ENCODE results near the gene NEURL1B. TPM values are rescaled to one million over a fixed set of nuclear protein-coding genes. Genes with fewer than 3 reads are reported as not detected.

Gene NEURL1B
- total RNA-seq, 1 donor from 2014 or later: 0.05 TPM

DNA sequence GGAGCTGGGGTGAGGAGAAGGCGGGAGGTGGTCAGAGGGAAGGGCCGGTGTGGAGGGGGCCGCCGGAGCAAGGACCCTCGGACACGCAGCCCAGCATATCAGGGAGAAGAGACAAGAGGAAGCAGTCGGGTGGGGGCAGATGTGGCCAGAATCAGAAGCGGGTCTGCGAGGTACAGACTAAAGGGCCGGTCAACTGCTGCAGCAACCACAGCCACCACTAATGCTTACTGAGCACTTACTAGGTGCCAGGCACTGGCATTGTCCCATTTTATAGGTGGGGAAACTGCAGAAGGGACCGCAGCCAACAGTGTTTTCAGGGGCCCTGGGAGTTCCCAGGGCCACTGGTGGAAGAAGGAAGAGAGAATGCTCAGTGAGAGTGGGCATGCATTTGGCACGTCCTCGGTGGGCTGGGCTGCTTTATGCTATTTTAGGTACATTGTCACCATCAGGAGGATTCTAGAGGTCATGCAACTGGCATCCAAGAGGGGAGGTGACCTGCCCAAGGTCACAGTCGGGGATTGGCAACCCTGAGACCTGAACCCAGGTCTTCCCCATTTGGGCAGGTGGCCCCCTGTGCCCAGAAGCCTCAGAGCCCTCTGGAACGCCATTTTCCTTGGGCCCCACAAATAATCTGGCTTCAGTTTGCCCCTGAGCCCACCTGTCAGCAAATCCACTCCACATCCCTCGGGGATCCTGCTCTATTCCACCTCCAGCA, 76.6 kb downstream of the NEURL1B start:
- Mint-ChIP-seq H3K27me3 (ENCODE audit: insufficient read depth) (no peaks in the 10 kb centered on the region), H3K27ac (no peak overlapping the region), H3K36me3 (ENCODE audit: low read depth) (no peaks in the 10 kb centered on the region), H3K4me1 (ENCODE audit: low read depth) (no peaks in the 10 kb centered on the region), H3K4me3 (no peak overlapping the region), H3K9me3 (no peaks in the 10 kb centered on the region)
- DNase-seq (ENCODE audit: low spot score): no peak
- intact Hi-C loops (cut with micrococcal nuclease): loop anchor here (1.0 to 10.0 kb wide), 5 partner anchors 48 to 427 kb away; partner anchors contain the start of gene BNIP1

DNA sequence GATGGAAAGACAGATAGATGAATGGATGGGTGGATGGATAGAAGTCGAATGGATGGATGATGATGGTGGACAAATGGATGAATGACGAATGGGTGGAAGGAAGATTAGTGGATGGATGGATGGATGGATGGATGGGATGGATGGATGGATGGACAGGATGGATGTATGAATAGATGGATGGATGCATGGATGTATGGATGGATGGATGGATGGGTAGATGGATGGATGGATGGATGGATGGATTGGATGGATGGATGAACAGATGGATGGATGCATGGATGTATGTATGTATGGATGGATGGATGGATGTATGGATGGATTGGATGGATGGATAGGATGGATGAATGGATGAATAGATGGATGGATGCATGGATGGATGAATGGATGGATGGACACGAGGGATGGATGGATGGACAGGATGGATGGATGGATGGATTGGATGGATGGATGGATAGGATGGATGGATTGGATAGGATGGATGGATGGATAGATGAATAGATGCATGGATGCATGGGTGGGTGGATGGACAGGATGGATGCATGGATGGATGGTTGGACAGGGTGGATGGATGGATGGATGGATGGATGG, 77.6 kb downstream of the NEURL1B start:
- intact Hi-C loops (cut with micrococcal nuclease): loop anchor here (5.0 to 10.0 kb wide), 2 partner anchors 119 to 426 kb away; partner anchors contain the start of gene BNIP1

DNA sequence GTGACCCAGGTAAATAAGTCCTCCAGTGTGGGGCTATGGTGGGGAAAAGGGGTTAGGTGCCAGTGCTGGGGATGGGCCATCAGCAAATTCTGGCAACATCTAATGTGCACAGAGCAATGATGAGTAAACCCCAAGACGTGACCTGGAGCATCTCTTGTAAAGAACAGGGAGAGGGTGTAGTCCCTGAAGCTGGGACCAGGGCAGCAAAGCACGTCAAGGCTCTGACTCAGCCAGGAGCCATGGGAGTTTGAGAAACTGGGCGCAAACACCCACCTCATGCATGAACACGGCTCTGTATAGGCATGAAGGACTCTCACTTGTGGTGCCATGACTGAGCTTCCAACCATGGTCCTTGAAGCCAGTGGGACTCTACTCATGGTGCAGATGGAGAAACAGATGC, 78.1 kb downstream of the NEURL1B start:
- no peak overlapping the region for H3K27ac Mint-ChIP-seq
- DNase-seq (ENCODE audit: low spot score): no peak
- intact Hi-C loops (cut with micrococcal nuclease): loop anchor here (5.0 to 10.0 kb wide), 2 partner anchors 118 to 426 kb away; partner anchors contain the start of gene BNIP1
- no peaks in the 10 kb centered on the region for H3K36me3 Mint-ChIP-seq (ENCODE audit: low read depth)
- no peaks in the 10 kb centered on the region for H3K4me1 Mint-ChIP-seq (ENCODE audit: low read depth)
- no peaks in the 10 kb centered on the region for H3K9me3 Mint-ChIP-seq
- peaks cover 2% of the 10 kb centered on the region for H3K27me3 Mint-ChIP-seq (ENCODE audit: insufficient read depth)
- H3K4me3 Mint-ChIP-seq: no peak overlapping the region

More for the DNA sequence above, 77.6 kb downstream of the NEURL1B start:
- Mint-ChIP-seq H3K4me1 (ENCODE audit: low read depth) (no peaks in the 10 kb centered on the region), H3K36me3 (ENCODE audit: low read depth) (no peaks in the 10 kb centered on the region), H3K9me3 (no peaks in the 10 kb centered on the region), H3K27me3 (ENCODE audit: insufficient read depth) (peaks cover under 1% of the 10 kb centered on the region), H3K27ac (no peak overlapping the region), H3K4me3 (no peak overlapping the region)
- DNase-seq (ENCODE audit: low spot score): no peak

DNA sequence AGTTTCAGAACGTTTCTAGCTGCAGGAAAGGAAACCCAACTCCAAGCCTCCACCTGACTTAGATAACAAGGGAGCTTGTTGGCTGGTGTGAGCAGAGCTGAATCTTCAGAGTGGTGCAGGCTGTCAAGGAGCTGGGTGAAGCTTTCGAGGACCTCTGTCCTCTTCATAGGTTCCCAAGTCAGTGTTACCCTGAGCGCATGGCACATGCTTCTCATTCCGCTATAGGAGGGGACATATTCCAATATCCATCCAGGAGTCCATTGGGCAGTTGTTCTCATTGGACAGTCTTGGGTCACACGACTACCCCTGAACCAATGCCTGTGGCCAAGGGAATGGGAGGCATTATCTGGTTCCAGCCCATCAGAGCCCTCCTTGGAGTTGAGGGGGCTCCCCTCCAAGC, 79.6 kb downstream of the NEURL1B start:
- no peak overlapping the region for H3K27ac Mint-ChIP-seq
- H3K4me1 Mint-ChIP-seq (ENCODE audit: low read depth): no peaks in the 10 kb centered on the region
- no peaks in the 10 kb centered on the region for H3K9me3 Mint-ChIP-seq
- H3K36me3 Mint-ChIP-seq (ENCODE audit: low read depth): no peaks in the 10 kb centered on the region
- no peak overlapping the region for H3K4me3 Mint-ChIP-seq
- no peak for DNase-seq (ENCODE audit: low spot score)
- intact Hi-C loops (cut with micrococcal nuclease): no loop called here
- H3K27me3 Mint-ChIP-seq (ENCODE audit: insufficient read depth): peaks cover 2% of the 10 kb centered on the region

DNA sequence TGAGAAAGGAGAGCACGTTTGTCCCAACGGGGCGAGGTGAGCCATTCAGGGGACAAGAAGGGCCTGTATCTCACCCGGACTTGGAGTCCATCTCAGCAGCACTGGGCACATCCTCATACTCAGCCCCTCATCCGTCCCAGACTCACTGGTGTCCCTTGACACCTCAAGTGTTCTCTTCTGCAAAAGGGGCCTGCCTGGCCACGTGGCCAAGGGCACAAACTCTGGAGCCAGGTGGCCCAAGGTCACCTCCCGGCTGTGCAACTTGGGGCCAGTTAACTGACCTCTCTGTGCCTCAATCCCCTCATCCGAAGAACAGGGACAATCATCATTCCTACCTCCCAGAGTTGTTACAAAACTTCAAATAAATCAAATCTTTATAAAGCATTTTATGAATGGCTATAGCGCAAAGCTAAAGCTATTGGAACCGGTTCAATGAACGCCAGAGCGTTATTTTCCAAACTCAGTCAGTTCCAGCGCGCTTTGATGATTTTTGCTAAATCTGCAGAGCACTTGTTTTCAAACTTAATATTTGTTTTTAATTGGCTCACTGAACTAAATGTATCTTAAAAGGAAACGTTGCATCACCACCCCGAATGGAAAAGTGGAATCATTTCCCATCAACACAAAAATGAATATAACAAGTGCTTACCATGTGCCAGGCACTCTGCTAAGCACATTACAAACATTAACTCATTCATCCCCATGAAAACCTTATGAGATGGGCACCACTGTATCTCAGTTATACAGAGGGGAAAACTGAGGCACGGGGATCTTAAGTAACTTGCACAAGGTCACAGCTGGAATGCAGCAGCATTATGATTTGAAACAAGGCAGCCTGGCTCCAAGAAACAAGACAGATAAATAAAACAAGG, 80.6 kb downstream of the NEURL1B start:
- Mint-ChIP-seq H3K4me1 (ENCODE audit: low read depth) (no peaks in the 10 kb centered on the region), H3K36me3 (ENCODE audit: low read depth) (no peaks in the 10 kb centered on the region), H3K4me3 (no peak overlapping the region), H3K27me3 (ENCODE audit: insufficient read depth) (peaks cover 2% of the 10 kb centered on the region), H3K27ac (no peak overlapping the region), H3K9me3 (no peaks in the 10 kb centered on the region)
- no peak for DNase-seq (ENCODE audit: low spot score)
- intact Hi-C loops (cut with micrococcal nuclease): no loop called here

DNA sequence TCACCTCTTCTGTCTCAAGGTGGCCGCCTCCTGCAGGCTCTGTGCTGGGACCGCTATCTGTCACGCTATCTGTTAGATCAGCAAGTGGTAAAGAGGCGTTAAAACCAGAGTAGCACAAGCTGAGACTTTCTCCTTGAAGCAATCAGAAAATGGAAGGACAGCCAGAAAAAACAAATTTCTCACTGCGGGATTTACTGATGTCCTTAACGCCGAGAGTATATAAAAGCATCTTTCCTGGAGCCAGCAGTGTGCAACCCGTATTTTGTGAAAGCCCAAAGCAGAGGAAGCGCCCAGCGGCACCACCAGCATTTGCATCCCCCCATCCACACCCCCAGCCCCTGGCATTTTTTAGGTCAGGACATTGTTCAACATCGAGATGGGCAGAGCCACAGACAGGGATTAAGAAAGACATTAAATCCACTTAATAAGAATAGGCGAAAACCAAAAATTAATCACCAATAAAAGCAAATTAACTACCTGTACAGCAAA, 81.3 kb downstream of the NEURL1B start:
- H3K27me3 Mint-ChIP-seq (ENCODE audit: insufficient read depth): peaks cover 2% of the 10 kb centered on the region
- no peak overlapping the region for H3K4me3 Mint-ChIP-seq
- intact Hi-C loops (cut with micrococcal nuclease): no loop called here
- no peaks in the 10 kb centered on the region for H3K9me3 Mint-ChIP-seq
- H3K36me3 Mint-ChIP-seq (ENCODE audit: low read depth): no peaks in the 10 kb centered on the region
- no peak overlapping the region for H3K27ac Mint-ChIP-seq
- no peaks in the 10 kb centered on the region for H3K4me1 Mint-ChIP-seq (ENCODE audit: low read depth)
- DNase-seq (ENCODE audit: low spot score): no peak

DNA sequence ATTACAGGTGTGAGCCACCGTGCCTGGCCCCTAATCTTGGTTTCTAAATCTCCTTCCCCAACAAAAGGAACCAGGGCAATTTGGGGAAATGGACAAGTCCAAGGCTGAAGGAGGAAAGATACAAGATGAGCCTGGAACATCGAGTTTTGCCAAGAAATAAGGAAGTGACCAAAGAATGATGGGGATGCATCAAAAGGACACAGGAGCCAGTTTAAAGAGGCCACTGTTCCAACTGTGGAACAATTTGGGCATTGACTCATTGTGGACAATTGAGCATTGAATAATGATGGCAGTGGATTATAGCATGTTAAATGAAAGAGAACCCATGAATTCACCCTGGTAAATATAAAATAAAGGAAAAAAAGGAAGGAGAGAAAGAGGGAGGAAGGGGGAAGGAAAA, 82.4 kb downstream of the NEURL1B start:
- H3K9me3 Mint-ChIP-seq: no peaks in the 10 kb centered on the region
- intact Hi-C loops (cut with micrococcal nuclease): no loop called here
- H3K36me3 Mint-ChIP-seq (ENCODE audit: low read depth): no peaks in the 10 kb centered on the region
- no peak for DNase-seq (ENCODE audit: low spot score)
- no peak overlapping the region for H3K27ac Mint-ChIP-seq
- peaks cover 2% of the 10 kb centered on the region for H3K27me3 Mint-ChIP-seq (ENCODE audit: insufficient read depth)
- no peak overlapping the region for H3K4me3 Mint-ChIP-seq
- H3K4me1 Mint-ChIP-seq (ENCODE audit: low read depth): no peaks in the 10 kb centered on the region

DNA sequence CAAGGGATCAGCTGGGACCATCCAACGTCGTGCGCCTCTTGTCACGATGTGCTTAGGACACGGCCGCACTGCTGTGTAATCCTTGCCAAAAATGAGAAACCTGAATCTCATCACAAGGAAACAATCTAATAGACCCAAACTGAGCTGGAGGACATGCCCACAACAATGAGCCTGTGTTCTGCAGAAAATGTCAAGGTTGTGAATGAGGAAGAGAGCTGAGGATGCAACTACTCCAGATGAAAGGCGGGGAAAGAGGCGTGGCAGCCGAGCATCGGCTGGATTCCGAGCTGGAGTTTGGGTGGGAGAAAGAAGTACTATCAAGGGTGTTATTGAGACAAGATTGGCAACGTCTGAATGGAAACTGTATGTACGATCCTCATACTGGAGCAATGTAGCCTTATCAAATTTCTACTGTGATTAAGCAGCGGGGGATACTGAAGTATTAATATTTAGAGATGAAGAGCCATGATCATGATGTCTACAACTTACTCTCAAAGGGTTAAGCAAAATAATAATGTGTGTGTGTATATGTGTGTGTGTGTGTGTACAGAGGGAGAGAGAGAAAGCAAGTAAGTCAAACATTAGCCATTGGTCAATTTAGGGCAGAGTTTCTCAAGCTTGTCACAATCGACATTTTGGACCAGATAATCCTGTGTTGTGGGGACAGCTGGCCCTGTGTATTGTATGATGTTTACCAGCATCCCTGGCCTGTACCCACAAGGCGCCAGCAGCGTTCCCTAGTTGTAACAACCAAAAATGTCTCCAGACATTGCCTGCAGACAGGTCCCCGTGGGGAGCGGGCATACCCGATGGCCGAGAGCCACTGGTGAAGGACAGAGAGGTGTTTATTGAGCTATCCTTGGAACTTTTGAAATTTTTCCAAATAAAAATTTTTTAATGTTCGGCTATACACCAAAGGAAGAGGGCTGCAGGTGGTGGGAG, 83.5 kb downstream of the NEURL1B start:
- no peak overlapping the region for H3K4me3 Mint-ChIP-seq
- H3K27me3 Mint-ChIP-seq (ENCODE audit: insufficient read depth): peaks cover 2% of the 10 kb centered on the region
- DNase-seq (ENCODE audit: low spot score): no peak
- no peaks in the 10 kb centered on the region for H3K9me3 Mint-ChIP-seq
- H3K36me3 Mint-ChIP-seq (ENCODE audit: low read depth): no peaks in the 10 kb centered on the region
- H3K27ac Mint-ChIP-seq: no peak overlapping the region
- H3K4me1 Mint-ChIP-seq (ENCODE audit: low read depth): no peaks in the 10 kb centered on the region
- intact Hi-C loops (cut with micrococcal nuclease): no loop called here

DNA sequence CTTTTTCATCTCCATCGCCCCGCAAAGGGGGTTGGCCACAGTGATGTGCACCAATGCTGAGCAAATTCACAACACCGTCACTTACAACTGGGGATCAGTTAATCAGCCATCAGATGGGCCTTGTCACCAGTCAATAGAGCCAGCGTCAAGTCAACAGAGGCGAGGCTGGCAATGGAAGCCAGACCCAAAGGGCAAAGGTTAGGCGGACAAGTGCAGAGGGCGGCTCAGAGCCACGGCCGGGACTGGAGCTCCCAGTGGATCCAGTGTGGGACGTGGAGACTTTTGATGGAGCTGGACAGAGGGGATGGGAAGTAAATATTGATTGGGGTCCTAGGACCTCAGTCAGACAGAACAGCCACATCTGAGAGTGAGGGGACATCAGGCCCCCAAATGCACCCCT, 84.2 kb downstream of the NEURL1B start:
- no peak for DNase-seq (ENCODE audit: low spot score)
- peaks cover 2% of the 10 kb centered on the region for H3K27me3 Mint-ChIP-seq (ENCODE audit: insufficient read depth)
- no peaks in the 10 kb centered on the region for H3K36me3 Mint-ChIP-seq (ENCODE audit: low read depth)
- H3K9me3 Mint-ChIP-seq: no peaks in the 10 kb centered on the region
- H3K27ac Mint-ChIP-seq: no peak overlapping the region
- no peak overlapping the region for H3K4me3 Mint-ChIP-seq
- H3K4me1 Mint-ChIP-seq (ENCODE audit: low read depth): no peaks in the 10 kb centered on the region
- intact Hi-C loops (cut with micrococcal nuclease): no loop called here

DNA sequence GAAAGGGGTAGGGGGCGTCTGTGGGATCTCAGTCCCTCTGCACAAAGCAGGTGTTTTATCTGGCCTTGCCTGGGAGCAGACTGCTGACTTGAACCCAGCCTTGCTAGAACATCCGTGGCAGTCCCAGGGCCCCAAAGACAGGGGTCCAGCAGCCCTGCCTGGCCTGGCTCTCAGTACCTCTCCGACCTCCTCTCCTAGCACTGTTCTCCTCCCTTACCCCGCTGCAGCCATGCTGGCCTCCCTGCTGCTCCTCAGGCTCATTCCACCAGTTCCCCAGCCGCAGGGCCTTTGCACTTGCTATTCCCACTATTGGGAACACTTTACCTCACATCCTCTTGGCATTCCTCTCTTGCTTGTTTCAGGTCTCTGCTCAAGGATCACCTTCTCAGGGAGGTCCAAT, 84.7 kb downstream of the NEURL1B start:
- no peak overlapping the region for H3K27ac Mint-ChIP-seq
- no peaks in the 10 kb centered on the region for H3K4me1 Mint-ChIP-seq (ENCODE audit: low read depth)
- no peaks in the 10 kb centered on the region for H3K36me3 Mint-ChIP-seq (ENCODE audit: low read depth)
- peaks cover 2% of the 10 kb centered on the region for H3K27me3 Mint-ChIP-seq (ENCODE audit: insufficient read depth)
- intact Hi-C loops (cut with micrococcal nuclease): no loop called here
- no peak for DNase-seq (ENCODE audit: low spot score)
- no peaks in the 10 kb centered on the region for H3K9me3 Mint-ChIP-seq
- H3K4me3 Mint-ChIP-seq: no peak overlapping the region

DNA sequence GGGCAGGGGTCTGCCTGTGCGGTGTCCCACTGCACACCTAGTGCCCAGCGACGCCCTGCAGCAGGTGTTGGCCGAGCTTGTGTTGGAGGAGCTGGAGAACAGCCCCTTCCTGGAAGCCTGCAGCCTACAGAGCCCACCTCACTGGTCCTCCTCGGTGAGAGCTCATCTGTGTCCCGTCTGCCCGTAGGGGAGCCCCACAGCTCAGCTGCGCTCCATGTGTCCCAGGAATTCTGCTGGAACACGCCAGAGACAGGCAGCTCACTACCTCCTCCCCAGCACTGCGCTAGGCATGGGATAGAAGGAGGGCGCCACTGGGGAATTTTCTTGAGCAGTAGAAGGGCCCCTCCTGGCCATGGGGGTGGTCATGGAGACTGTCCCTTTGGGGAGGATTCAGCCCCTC, 85.9 kb downstream of the NEURL1B start:
- no peak overlapping the region for H3K27ac Mint-ChIP-seq
- H3K4me3 Mint-ChIP-seq: no peak overlapping the region
- no peaks in the 10 kb centered on the region for H3K4me1 Mint-ChIP-seq (ENCODE audit: low read depth)
- intact Hi-C loops (cut with micrococcal nuclease): no loop called here
- peaks cover 2% of the 10 kb centered on the region for H3K27me3 Mint-ChIP-seq (ENCODE audit: insufficient read depth)
- no peak for DNase-seq (ENCODE audit: low spot score)
- H3K36me3 Mint-ChIP-seq (ENCODE audit: low read depth): no peaks in the 10 kb centered on the region
- H3K9me3 Mint-ChIP-seq: no peaks in the 10 kb centered on the region

DNA sequence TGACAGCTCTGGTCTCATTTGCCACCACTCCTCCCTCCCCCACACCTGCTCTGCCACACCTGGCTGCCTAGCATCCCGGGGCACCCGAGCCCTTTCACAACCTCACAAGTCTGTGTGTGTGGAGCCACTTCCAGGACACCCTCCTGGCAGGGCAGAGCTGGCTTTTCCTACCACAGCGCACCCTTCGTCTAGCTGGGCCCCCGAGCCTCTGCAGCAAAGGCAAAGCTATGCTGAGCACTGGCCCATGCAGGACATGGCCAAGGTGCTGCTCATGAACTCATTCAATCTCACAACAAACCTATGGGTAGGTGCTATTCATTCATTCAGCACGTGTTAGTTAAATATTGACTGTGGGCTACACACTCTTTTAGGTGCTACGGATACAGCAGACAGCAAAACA, 86.5 kb downstream of the NEURL1B start:
- Mint-ChIP-seq H3K27ac (no peak overlapping the region), H3K36me3 (ENCODE audit: low read depth) (no peaks in the 10 kb centered on the region), H3K27me3 (ENCODE audit: insufficient read depth) (peaks cover 2% of the 10 kb centered on the region), H3K9me3 (no peaks in the 10 kb centered on the region), H3K4me1 (ENCODE audit: low read depth) (no peaks in the 10 kb centered on the region), H3K4me3 (no peak overlapping the region)
- intact Hi-C loops (cut with micrococcal nuclease): no loop called here
- no peak for DNase-seq (ENCODE audit: low spot score)
